ENCODE results near the gene FMNL2.

GRCh38 chr2:152389483-152389882 lies 54.5 kb downstream of the FMNL2 start:
- no peak for TF ChIP-seq POLR2AphosphoS5 (IDR thresholded peaks at IDR 0.05; ENCODE audit: low read depth, low read length)
- TF ChIP-seq POLR2A (IDR thresholded peaks at IDR 0.05; ENCODE audit: low read depth, low read length) = no peak
- TF ChIP-seq TAF1 (IDR thresholded peaks at IDR 0.05; ENCODE audit: low read depth, low read length) = no peak
- no peak for TF ChIP-seq POU2F2 (IDR thresholded peaks at IDR 0.05; ENCODE audit: low read depth, low read length)
- no peak for TF ChIP-seq SPI1 (IDR thresholded peaks at IDR 0.05; ENCODE audit: low read depth, low read length)
- TF ChIP-seq PAX5 (IDR thresholded peaks at IDR 0.05; ENCODE audit: insufficient read depth, low read length, severe bottlenecking) = no peak
